Omental fat pad (tissue), 4 donors: ENCODE data around the gene ARL15. TPM values are rescaled to one million over a fixed set of nuclear protein-coding genes. Genes with fewer than 3 reads are reported as not detected.

Source experiments
- ATAC-seq: fragments of 150-250 bp; one replicate; pipeline ENCODE4 v1.9.1; 2016; ENCODE audit warnings: mild to moderate bottlenecking, moderate library complexity; ENCODE audit not compliant: low FRiP score
- DNase-seq: peaks from one replicate; pipeline ENCODE4 v3.0.0-alpha.2; 2019; ENCODE audit warnings: low spot score
- small RNA-seq: library from RNA; depleted of rRNA; stranded (forward); fragments of <200 nt; gene quantifications from one replicate; pipeline ENCODE3, GENCODE V24; 2016
- total RNA-seq, 4 donors: library from RNA; depleted of rRNA; stranded (reverse); fragments of >200 nt; gene quantifications; one replicate each; pipeline ENCODE4 v1.1.0, GENCODE V29; 2016
- TF ChIP-seq, protein P1 (sequence below), 3 donors: fragments of 450-650 bp; IDR thresholded peaks; one replicate each; pipeline ENCODE4 v1.5.1; 2016 to 2017; ENCODE audit warnings: antibody characterized with exemption in 3 of 3, mild to moderate bottlenecking in 3 of 3, moderate library complexity in 2 of 3

Gene ARL15
- total RNA-seq, 4 donors from 2014 or later: 18.9 to 39.2 (median 29.9) TPM

DNA sequence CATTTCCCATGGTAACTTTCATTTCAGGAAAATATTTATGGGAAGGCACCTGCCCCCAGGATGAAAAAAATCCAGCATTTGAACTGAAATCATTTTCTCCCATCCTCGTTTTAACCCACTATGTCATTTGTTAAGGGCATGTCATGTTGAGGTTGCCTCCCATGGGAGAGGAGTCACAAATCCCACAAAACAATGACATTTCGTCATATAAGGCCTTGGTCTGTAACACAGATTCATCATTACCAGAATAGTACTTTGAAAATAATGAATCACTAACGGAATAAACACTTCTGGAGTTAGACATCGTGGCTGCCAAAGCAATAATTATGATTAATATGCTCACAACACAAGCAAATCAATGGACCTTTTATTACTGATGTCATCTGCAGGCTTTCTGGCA, 475.9 kb downstream of the ARL15 start:
- TF ChIP-seq, protein P1, sequence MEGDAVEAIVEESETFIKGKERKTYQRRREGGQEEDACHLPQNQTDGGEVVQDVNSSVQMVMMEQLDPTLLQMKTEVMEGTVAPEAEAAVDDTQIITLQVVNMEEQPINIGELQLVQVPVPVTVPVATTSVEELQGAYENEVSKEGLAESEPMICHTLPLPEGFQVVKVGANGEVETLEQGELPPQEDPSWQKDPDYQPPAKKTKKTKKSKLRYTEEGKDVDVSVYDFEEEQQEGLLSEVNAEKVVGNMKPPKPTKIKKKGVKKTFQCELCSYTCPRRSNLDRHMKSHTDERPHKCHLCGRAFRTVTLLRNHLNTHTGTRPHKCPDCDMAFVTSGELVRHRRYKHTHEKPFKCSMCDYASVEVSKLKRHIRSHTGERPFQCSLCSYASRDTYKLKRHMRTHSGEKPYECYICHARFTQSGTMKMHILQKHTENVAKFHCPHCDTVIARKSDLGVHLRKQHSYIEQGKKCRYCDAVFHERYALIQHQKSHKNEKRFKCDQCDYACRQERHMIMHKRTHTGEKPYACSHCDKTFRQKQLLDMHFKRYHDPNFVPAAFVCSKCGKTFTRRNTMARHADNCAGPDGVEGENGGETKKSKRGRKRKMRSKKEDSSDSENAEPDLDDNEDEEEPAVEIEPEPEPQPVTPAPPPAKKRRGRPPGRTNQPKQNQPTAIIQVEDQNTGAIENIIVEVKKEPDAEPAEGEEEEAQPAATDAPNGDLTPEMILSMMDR (IDR thresholded peaks at IDR 0.05): no peak
- no peak for ATAC-seq
- DNase-seq: no peak

Small RNA genes lying within 50 kb of the gene (small RNA-seq; reads per million reads assigned to genes)
- gene AC008873.1: not detected
- gene MIR4459: not detected
- not detected for gene MIR581
- gene RNU6-272P: not detected

Other genes with a start within 250 kb of the ARL15 start
- gene HSPB3, start 145.1 kb upstream of the ARL15 start, total RNA-seq: not detected
- 10 to 100 TPM; 21.9 to 53.9 (median 31.1) TPM for gene SNX18, start 207.2 kb upstream of the ARL15 start, total RNA-seq